ENCODE measurements around the gene LTA.
"Not testable (repeated sequence)": the region's sequence is repeated elsewhere in the genome, so short reads cannot be mapped to it uniquely, and the experiment has no call there.

LTA gene

GRCh38 chr6:31541658-31542521 lies 30.2 kb upstream of the LTA start, which contains the start of gene DDX39B:
DDX39B (minus strand) TSS chr6:31542003; CDS start chr6:31540532, 1,471 bp downstream.
- DNase-seq (ENCODE audit: low spot score) (peak; percentile 97), FAIRE-seq (no peak)

- no peak for DNase-seq (ENCODE audit: low spot score)
- FAIRE-seq, result no peak
Measured at GRCh38 chr6:31543639-31544038, 28.4 kb upstream of the LTA start.

- FAIRE-seq (no peak), DNase-seq (ENCODE audit: low spot score) (no peak)
Measured at GRCh38 chr6:31544676-31545075, 27.4 kb upstream of the LTA start.

GRCh38 chr6:31545291-31545690 lies 26.8 kb upstream of the LTA start:
- DNase-seq (ENCODE audit: low spot score), result no peak
- FAIRE-seq, result no peak

- FAIRE-seq, result no peak
- DNase-seq (ENCODE audit: low spot score), result peak; percentile 84
Measured at GRCh38 chr6:31546339-31546957, 25.6 kb upstream of the LTA start, which contains the start of gene ATP6V1G2. ATP6V1G2 (minus strand) TSS chr6:31546608; CDS start chr6:31546559, 49 bp downstream.

GRCh38 chr6:31546958-31547726 lies 24.9 kb upstream of the LTA start, which contains the start of gene NFKBIL1:
NFKBIL1 (plus strand) TSS chr6:31547608; CDS start chr6:31547695, 87 bp downstream.
- no peak for FAIRE-seq
- DNase-seq (ENCODE audit: low spot score), result peak; percentile 93

- FAIRE-seq (no peak), DNase-seq (ENCODE audit: low spot score) (no peak)
Measured at GRCh38 chr6:31547727-31548543, 24.2 kb upstream of the LTA start.

GRCh38 chr6:31548544-31548873 lies 23.6 kb upstream of the LTA start:
- no peak for DNase-seq (ENCODE audit: low spot score)
- FAIRE-seq, result no peak

- DNase-seq (ENCODE audit: low spot score); FAIRE-seq: not testable (repeated sequence)
Measured at GRCh38 chr6:31551371-31551770, 20.7 kb upstream of the LTA start.

- DNase-seq (ENCODE audit: low spot score) (no peak), FAIRE-seq (no peak)
Measured at GRCh38 chr6:31556307-31556706, 15.8 kb upstream of the LTA start.

- FAIRE-seq (no peak), DNase-seq (ENCODE audit: low spot score) (no peak)
Measured at GRCh38 chr6:31557443-31558317, 14.4 kb upstream of the LTA start.

- DNase-seq (ENCODE audit: low spot score) (no peak), FAIRE-seq (no peak)
Measured at GRCh38 chr6:31558318-31558625, 13.8 kb upstream of the LTA start.

- FAIRE-seq, result no peak
- no peak for DNase-seq (ENCODE audit: low spot score)
Measured at GRCh38 chr6:31558631-31559500, 13.2 kb upstream of the LTA start.

- DNase-seq (ENCODE audit: low spot score) (no peak), FAIRE-seq (no peak)
Measured at GRCh38 chr6:31559606-31559957, 12.5 kb upstream of the LTA start.

GRCh38 chr6:31559958-31560696 lies 12.0 kb upstream of the LTA start:
- DNase-seq (ENCODE audit: low spot score) (peak; percentile 75), FAIRE-seq (no peak)

- no peak for FAIRE-seq
Measured at GRCh38 chr6:31560697-31561058, 11.4 kb upstream of the LTA start.

GRCh38 chr6:31567531-31568370 lies 4.3 kb upstream of the LTA start:
- FAIRE-seq, result no peak
- DNase-seq (ENCODE audit: low spot score), result no peak

More at GRCh38 chr6:31560697-31561058, 11.4 kb upstream of the LTA start:
- no peak for DNase-seq (ENCODE audit: low spot score)

- FAIRE-seq (no peak), DNase-seq (ENCODE audit: low spot score) (no peak)
Measured at GRCh38 chr6:31568537-31568961, 3.5 kb upstream of the LTA start.
